Stimulated activated CD8-positive, alpha-beta memory T cell treated with anti-CD3 and anti-CD28 coated beads, Interleukin-15, amount 100 ng/mL, for 4 hours (primary cell): ENCODE measurements around the gene USP46.
A peak's percentile ranks its signal among the peaks of the same experiment; 100 is the strongest.

Experiments
- DNase-seq, 2 donors: peaks; one replicate each; pipeline ENCODE4 v3.0.0-alpha.2; 2020; ENCODE audit warnings: low read depth in 2 of 2

Gene USP46

DNA sequence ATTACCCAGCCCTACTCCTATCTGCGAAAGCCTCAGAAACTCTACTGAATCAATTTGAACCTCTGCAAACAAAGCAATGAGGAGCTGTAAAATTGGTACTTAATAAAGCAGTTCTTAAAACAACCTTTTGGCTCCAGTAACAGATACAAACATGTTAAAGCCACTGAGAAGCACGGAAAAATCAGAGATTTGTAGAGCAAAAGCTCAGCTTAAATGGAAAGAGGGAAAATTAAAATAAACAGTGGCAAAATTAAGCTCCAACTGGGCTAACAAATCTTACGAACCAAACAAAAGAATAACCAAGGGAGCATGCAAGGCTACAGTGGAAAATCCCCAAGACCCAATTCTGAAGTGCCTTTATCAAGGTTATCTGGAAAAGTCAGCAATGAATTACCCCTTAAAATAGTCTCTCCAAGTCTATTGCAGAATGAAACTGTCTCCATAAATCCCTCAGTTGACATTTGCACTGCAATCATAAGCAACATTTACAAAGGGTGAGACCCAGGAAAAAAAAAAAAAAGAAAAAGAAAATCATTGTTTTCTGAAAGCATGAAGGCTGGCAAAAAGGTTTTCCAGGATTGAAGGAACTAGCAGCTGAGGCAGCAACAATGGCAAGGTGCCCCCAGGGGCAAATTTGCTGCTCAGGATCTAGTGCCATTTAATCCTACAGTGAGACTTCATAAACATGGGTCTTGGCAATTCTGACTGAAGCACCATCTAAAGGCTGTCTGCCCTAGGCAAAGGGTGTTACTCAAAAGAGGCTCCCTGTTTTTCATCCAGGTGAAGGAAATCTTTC lies 40.1 kb downstream of the USP46 start:
- no peak for DNase-seq

DNA sequence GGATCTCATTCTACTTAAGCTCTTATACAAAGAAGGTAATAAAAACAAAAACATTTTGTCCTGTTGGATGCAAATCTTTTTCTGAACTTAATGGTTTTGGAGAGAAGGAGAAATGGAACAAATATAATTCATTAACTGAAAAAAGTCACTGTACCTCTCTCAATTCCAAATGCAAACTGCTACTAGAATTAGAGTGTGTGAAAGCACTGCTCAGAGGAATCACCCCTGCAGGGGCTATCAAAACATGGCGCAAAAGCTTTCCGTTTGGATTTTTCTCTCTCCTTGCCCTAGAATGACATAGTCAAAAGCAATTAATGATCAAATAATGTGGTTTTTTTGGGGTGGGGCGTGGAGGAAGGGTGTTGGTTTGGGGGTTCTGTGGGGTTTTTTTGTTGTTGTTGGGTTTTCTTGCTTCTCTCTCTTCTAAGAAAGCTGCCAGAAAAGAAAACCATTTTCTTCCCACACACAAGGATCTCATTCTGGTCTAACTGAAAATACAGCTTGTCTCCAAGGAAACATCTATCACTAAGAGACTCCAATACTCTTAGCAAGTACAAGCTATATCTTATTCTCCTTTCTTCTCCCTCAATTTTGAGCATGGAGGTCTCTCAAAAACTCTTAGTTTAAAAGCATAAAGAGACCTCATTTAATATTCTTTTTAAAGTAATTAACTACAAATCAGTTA lies 41.6 kb downstream of the USP46 start:
- no peak for DNase-seq

DNA sequence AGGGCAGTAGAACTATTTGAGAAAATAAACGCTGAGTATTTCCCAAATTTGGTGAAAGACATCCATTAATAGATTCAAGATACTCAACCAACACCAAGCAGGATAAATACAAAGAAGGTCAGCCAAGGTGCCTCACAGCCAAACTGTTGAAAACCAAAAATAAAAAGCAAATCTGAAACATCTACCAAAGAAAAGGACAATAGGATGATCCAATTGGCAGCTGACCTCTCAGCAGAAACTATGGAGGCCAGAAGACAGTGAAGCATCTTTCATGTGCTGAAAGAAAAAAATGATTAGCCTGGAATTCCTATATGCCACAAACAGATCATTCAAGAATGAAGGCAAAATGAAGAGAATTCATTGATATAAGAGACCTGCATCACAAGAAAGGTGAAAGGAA lies 44.9 kb downstream of the USP46 start:
- DNase-seq, result no peak

DNA sequence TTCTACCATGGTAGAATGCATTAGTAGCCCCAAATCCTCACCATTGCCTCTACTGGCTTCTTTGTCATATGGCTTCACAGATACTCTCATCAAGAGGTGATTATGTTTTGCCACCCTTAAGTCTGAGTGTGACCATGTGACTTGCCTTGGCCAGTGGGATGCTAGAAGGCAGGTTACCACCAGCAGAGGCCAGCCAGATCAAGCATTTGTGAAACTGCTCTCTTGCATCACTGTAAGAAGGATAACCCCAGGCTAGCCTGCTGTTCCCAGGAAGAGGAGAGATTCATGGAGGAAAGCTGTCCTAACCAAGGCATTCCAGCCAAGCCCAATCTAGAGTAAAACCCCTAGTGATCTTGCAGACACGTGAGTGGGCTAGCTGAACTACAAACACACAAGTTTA lies 46.8 kb downstream of the USP46 start:
- DNase-seq, result no peak

DNA sequence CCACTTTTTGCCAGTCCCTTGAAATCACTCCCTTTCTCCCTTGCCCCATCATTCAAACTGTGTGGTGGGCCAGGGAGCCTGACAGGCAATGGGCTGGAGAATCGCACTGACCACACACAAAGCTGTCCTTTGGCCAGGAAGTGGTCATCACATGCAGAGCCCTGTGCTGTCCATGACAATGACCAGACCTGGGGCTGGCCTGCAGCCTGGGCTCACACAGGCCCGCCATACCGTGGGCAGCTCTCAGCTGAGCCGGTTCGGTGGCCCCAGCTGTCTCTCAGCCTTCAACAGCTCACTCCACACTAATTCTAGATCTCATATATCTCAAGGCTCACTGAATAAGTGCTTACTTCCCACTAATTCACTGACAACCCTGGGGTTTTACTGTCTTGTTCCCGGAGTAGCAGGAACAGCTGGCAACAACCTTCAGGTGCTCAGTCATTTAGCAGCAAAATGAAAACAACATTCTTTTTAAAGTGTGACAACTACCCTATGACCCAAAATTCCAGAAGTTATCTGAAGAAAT lies 48.0 kb downstream of the USP46 start:
- DNase-seq, result no peak

DNA sequence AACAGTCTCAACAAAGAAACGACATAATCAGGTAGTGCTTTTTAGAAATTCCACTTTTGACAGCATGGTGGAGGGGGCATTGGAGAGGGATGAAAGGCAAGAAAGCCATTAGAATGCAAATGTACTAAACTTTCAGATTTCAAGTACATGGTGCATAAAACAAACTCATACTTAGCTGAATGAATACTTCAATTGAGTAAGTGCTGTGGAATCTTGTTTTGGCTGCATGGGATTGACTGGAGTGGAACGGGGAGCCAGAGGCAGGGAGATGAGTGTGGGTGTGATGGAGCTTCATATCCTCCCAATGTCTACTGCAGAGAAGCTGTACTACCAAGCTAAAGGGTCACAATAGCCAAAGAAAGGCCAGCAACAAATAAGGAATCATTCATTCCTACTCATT lies 52.4 kb downstream of the USP46 start:
- no peak for DNase-seq

DNA sequence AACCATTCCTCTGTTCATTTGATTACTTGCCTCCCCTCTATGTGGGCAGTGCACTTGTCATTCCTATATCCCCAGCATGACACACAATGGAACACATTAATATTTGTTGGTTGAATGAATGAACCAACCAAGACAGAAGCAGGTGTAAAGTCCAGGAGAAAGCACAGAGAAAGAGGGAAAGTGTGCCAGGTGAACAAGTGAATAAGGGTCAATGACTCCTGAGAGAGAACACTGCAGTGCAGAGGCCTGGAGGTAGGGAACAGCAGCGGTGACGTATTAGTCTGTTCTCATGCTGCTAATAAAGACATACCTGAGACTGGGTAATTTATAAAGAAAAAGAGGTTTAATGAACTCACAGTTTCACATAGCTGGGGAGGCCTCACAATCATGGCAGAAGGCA lies 53.1 kb downstream of the USP46 start:
- DNase-seq, result no peak

DNA sequence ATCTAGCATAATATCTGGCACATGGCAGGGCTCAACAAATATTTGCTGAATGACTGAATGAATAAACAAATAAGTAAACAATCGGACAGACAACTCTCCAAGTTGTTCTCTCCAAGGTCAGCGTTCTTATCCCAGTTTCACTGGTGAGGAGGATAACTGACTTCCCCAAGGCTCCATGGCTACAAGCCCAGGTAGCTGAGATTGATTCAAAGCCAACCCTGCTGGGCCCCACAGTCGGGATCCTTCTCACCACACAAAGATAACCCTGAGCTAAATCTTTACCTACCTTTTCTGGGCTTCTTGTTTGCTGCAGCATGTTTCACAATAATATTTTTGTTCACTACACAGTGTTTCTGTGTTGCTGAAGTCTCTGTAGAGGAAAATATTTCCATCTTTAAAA lies 54.9 kb downstream of the USP46 start:
- no peak for DNase-seq

DNA sequence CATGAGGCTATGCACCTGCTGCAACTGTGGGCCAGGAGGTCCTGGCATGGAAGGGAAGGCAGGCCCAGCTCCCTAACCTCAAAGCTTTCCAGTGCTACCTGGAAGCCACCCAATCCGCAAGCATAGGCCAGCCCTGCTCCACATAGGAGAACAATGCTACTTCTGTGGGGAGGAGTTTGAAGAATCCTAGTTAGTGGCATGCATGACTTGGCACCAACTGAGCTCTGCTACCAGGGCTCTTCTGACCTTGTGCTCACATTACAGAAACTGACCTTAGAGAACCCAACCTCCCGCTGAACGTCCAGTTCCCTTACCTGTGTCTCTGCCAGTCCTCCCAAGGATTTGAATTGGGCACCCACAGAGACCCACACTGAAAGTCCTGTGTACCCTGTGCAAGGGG lies 58.8 kb downstream of the USP46 start:
- DNase-seq, result no peak

DNA sequence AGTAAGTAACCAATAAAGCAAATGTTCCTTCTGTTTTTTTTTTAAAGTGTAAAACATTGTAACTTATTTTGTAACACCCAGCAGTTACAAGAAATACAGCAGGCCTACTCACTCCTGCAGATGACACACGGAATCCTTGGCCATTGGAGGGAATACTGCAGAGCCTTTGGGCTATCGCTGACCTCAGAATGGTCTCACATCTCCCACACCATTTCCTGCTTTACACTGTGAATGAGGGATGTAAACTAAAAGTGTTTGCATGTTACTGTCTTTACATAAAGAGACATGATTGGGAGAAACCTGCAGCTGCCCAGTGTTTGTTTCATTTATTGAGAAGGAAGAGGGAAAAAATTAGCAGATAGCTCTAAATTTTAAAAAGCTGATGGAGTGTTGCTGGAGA lies 64.1 kb downstream of the USP46 start:
- DNase-seq, result no peak

DNA sequence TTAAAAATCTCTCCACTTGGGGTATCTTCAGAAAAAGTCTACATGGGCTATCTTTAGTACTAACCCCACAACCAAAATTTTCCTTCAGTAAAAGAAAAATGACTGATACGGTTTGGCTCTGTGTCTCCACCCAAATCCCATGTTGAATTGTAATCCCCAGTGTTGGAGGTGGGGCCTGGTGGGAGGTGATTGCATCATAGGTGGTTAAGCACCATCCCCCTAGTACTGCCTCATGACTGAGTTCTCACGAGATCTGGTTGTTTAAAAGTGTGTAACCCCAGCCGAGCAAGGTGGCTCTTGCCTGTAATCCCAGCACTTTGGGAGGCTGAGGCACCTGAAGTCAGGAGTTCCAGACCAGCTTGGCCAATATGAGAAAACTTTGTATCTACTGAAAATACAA lies 66.8 kb downstream of the USP46 start:
- DNase-seq, result no peak

DNA sequence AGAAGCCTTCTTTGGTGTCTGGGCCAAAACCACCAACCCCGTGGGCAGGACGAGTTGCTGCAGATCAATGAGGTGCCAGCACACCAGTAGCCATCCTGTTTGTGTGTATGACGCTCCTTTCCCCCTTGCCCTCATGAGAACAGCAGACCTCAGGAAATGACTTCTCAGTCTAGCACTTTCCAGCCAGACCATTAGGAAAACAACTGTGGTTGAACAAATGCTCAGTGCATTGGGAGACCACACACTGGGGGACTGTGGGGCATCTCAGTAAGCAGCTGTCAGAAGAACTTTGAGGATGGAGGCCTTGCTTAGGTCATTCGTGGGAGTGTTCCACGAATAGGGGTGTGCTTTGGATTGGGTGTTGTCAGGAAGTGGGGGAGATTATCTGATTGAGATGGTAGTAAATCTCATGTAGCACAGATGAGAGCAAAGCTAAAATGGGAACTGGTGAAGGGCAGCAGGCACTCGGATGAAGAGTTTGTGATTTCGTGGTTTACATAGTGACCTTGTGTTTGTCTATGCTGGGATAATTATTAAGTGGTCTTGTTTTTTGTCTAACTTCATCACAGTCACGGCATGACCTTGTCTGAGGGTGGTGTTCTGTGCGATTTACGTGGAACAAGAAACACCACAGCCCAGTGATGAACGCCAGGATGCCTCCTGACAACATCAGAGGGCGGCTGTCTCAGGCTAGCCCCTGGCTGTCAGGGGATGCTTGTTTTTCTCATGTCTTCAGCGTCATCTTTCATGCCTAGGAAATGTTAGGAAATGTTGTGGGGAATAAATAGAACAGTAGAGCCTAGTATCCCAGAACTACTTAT lies 70.1 kb downstream of the USP46 start:
- DNase-seq, result peak in 1 of 2 donors; percentile 29

DNA sequence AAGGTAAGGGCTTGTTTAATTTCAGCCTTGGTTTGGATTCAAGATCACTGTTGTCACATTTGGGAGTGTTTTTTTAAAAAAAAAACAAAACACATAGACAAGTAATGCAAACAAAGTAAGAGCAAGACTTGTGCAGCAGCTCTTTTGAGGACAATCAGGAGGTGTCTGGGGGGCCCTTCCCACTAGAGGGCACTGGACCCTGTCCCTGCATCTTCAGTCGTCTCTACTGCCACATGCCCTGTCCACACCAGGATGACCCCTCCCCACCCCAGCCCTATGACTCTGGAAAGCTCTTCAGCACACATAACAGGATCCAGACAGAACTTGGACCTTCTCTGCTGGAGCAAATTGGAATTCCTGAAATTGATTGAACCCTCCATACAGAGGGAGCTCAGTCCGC lies 71.0 kb downstream of the USP46 start:
- DNase-seq, result no peak

DNA sequence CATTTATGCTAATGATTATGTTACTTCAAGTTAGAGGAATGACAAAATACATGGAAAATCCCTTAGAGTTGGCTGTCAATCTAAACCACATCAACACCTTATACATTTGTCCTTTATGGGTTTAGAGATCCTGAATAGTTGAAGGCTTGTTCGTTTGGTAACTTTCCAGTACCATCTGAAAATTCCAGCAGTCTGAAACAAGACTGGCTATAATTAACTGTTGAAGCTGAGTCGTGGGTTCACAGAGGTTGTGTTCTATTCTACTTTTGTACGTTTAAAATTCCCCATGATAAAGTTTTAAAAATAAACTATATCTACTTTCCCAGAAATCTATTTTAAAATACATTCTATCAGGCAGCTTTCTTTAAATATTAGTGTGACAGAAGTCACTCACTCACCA lies 73.0 kb downstream of the USP46 start:
- no peak for DNase-seq

DNA sequence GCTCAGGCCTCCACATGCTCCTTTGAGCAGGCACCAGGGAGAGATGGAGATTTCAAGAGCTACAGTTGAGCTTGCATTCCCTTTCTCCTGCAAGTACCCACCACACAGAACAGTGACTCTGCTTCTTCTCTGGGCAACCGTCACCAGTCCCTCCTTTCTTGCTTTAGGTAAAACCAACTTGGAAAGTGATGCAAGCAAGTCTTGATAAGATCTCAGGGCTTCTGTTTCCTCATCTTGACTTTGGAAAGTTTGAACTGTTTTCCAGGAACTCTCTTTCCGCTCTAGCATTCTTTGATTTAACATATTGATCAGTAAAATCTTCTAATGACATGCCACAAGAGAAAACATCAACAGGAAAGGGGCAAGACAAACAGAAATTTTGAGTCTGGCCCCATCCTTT lies 73.7 kb downstream of the USP46 start:
- DNase-seq, result no peak

DNA sequence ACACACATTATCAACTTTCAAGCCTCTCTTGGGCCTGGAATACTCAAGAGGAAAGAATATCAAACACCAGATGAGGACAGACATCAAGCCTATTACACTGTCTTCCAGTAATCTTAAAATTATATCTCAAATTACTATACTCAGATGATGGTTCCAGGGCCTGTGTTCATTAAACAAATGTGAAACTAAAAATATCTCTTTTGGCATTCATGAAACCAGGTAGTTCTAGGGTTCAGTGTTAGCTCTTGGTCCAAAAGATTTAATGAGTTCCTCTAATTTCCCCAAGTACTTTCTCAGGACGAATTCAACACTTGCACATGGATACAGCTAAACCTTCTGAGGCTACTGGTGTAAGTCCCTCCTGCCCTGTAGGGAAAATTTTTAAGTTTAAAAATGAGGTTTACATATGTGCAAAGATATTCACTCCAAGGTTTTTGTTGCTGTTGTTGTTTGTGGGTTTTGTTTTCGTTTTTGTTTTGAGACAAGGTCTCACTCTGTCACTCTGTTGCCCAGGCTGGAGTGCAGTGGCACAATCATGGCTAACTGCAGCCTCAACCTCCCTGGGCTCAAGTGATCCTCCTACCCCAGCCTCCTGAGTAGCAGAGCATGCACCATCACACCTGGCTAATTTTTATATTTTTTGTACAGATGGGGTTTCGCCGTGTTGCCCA lies 79.4 kb downstream of the USP46 start:
- no peak for DNase-seq

DNA sequence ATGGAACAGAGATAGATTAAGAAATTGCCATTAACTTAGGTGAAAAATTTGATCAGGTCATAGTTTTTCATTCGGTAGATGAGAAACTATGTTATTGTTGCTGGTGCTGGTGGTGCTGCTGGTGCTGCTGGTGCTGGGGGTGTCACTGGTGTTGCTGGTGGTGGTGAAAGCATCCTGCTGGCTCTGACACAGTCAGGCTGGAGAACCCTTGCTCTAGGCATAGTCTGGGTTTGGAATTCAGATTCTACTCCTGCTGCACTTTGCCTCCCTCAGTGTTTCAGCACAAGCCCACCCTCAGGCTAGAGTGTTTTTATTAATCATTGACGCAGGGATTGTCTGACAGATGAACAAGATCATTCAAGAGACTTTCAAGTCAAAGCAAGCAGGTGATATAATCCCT lies 80.2 kb downstream of the USP46 start:
- DNase-seq, result no peak

DNA sequence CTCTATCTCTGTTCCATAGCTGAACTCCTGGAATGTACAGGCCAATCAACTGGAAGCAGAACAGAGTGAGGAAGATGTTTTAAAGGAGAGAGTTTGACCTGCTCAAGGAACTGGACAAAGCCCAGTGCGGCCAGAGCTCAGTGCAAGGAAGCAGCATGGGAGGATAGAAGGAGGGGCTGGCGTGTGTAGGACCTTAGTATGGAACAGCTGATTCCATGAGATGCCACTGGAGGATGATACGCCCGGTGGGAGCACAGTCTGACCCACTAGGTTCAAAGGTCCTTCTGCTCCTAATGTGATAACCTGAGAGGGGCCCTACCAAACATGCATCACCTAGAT lies 81.5 kb downstream of the USP46 start:
- DNase-seq, result no peak

DNA sequence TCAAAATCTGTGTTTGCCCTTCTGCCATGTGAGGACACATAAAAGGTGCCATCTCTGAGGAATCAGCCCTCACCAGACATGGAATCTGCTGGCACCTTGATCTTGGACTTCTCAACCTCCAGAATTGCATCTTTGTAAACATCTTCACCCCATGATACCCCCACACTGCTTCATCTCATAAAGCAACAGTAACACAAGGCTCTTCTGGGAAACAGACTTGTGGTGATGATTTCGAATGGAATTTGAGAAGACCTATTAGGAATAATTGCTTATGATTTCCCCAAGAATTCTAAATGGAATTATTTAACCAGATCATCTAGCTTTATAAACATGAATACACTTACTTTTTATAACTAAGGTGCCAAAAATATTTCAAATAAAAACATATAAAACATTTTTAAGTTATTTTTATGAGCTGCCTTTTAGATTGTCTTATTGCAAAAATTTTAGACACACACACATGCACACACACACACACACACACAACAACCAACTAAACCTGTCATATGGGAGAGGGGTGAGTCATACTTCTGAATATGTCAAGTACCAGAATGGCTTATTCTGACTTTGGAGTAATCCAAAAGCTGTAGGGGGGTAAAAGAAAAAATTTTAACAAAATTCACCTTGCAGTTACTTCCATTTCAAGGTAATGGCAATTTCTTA lies 82.0 kb downstream of the USP46 start:
- DNase-seq, result no peak

DNA sequence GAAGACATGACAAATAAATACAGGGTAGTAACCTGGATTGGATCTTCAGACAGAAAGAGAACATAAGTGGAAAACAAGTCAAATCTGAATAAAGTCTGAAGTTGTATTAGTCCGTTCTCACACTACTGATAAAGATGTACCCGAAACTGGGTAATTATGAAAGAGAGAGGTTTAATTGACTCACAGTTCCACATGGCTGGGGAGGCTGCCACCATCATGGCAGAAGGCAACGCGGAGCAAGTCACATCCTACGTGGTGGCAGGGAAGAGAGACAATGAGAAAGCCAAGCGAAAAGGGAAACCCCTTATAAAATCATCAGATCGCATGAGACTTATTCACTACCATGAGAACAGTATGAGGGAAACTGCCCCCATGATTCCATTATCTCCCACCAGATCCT lies 82.8 kb downstream of the USP46 start:
- no peak for DNase-seq

DNA sequence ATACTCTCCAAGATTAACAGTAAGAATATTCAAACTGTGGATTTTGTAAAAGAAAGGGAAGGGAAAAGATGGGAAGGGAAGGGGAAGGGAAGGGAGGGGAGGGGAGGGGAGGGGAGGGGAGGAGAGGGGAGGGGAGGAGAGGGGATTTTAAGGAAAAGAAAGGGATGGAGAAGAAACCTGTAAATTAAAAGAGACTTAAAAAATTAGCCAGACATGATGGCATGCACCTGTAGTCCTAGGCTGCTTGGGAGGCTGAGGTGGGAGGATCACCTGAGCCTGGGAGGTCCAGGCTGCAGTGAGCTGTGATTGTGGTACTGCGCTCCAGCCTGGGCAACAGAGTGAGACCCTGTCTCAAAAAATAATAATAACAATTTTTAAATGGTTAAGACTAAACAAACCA lies 83.7 kb downstream of the USP46 start:
- DNase-seq, result no peak

DNA sequence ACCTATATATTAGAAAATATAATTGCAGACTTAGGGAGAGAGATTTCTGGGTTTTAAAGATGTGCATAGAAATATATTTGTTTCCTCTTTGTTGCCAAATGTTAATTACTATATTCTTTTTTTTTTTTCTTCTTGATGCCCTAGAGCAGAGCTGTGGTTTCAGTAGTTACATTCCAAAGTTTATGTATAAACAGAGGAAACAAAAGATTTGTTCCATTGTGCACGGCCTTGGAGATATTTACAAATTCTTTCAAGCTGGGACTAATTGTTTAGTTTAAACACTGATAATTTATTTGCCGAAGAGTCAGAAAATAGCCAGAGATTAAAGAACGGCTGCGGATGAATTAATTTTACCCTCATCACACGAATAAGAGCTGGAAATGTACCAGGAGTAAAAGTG lies 85.1 kb downstream of the USP46 start:
- no peak for DNase-seq
